ENCODE results near the gene TFEB.

TFEB gene

GRCh38 chr6:41759106-41759904, 23.9 kb upstream of the TFEB start:
- no peak for TF ChIP-seq CTCF (IDR thresholded peaks at IDR 0.05; ENCODE audit: borderline replicate concordance, insufficient read depth, low read depth, low read length)
- no peak overlapping the region for H3K4me3 ChIP-seq (ENCODE audit: low read depth, low read length)

DNA sequence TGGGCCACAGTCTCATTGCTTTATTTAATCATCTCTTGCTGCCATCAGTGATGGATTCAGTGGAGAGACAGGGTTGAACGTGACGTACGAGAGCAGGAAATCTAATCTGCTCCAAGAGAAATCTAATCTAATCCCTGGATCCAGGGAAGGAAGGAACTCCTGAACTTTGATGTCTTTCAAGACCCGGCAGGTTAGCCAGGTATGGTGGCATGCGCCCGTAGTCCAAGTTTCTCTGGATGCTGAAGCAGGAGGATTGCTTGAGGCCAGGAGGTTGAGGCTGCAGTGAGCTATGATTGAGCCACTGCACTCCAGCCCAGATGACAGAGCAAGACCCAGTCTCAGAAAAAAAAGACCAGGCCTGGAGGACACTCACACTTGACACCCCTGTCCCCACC, 23.2 kb upstream of the TFEB start:
- no peak for TF ChIP-seq CTCF (IDR thresholded peaks at IDR 0.05; ENCODE audit: borderline replicate concordance, insufficient read depth, low read depth, low read length)
- H3K4me3 ChIP-seq (ENCODE audit: low read depth, low read length), result no peak overlapping the region

- no peak overlapping the region for H3K4me3 ChIP-seq (ENCODE audit: low read depth, low read length)
- TF ChIP-seq CTCF (IDR thresholded peaks at IDR 0.05; ENCODE audit: borderline replicate concordance, insufficient read depth, low read depth, low read length), result no peak
Measured at GRCh38 chr6:41757931-41758640, 22.7 kb upstream of the TFEB start.

GRCh38 chr6:41757271-41757670, 21.9 kb upstream of the TFEB start:
- H3K4me3 ChIP-seq (ENCODE audit: low read depth, low read length), result no peak overlapping the region
- TF ChIP-seq CTCF (IDR thresholded peaks at IDR 0.05; ENCODE audit: borderline replicate concordance, insufficient read depth, low read depth, low read length), result no peak

- no peak for TF ChIP-seq CTCF (IDR thresholded peaks at IDR 0.05; ENCODE audit: borderline replicate concordance, insufficient read depth, low read depth, low read length)
- H3K4me3 ChIP-seq (ENCODE audit: low read depth, low read length), result no peak overlapping the region
Measured at GRCh38 chr6:41756354-41756753, 20.9 kb upstream of the TFEB start.

DNA sequence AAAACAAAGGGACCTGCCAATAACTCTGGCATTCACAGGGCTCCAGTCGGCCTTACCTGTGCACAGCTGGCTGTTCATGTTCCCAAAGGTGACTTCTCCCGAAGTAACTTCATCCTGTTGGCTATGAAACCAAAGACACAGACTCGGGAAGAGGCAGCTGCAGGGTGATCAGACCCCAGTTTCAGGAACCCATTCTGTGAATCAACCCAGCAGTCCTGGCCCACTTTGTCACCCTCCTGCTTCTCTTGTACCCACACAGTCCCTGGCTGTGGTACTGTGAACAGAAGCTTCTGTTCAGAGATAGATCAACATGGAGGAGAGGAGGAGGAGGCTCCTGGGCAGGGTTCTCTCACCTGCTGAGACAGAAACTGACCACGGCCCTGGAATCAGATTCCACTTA, 20.5 kb upstream of the TFEB start:
- no peak for TF ChIP-seq CTCF (IDR thresholded peaks at IDR 0.05; ENCODE audit: borderline replicate concordance, insufficient read depth, low read depth, low read length)
- no peak overlapping the region for H3K4me3 ChIP-seq (ENCODE audit: low read depth, low read length)

GRCh38 chr6:41750374-41750773, 15.0 kb upstream of the TFEB start:
- no peak overlapping the region for H3K4me3 ChIP-seq (ENCODE audit: low read depth, low read length)
- TF ChIP-seq CTCF (IDR thresholded peaks at IDR 0.05; ENCODE audit: borderline replicate concordance, insufficient read depth, low read depth, low read length), result no peak

Measured in GM12875 (cell line).